Activated CD8-positive, alpha-beta memory T cell treated with anti-CD3 and anti-CD28 coated beads for 24 hours (primary cell): ENCODE results near the gene MYCN.
A peak's percentile ranks its signal among the peaks of the same experiment; 100 is the strongest.
"Not testable (repeated sequence)": the region's sequence is repeated elsewhere in the genome, so short reads cannot be mapped to it uniquely, and the experiment has no call there.

Source experiments
- DNase-seq: peaks from one replicate; pipeline ENCODE4 v3.0.0-alpha.2; 2020

The MYCN gene

DNA sequence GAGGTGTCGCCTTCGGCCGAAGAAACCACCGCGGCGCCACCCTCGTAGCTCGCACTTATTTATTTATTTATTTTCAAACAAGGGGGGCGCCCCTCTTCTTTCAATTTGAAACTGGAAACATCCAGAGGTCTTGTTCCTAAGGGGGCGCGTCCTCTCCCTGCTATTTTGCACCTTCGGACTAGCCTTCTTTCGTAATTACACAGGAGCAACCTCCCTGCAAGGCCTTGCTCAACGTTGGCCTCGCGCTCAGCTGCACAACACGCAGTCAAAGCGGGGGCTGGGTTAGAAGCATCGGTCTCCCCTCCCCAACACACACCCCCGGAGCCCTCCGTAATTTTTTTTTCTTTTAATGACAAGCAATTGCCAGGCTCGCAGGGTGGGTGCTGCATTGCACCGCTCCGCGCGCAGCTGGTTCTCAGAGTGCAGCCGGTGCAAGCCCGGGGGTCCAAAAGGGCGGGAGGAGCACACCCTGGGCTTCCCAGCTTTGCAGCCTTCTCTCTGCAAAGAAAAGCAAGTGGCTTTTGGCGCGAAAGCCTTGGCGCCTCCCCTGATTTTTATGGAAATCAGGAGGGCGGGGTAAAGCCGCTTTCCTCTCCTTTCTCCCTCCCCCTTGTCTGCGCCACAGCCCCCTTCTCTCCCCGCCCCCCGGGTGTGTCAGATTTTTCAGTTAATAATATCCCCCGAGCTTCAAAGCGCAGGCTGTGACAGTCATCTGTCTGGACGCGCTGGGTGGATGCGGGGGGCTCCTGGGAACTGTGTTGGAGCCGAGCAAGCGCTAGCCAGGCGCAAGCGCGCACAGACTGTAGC lies at the start of gene MYCN:
Gene MYCN (plus strand): TSS at position 697 of the 807 bp plus-strand sequence. CDS start 1,515 bp downstream, outside the sequence.
- DNase-seq, result peak; percentile 75

- no peak for DNase-seq
Observed at GRCh38 chr2:15890936-15891905, 49.1 kb upstream of the MYCN start.

- no peak for DNase-seq
Observed at GRCh38 chr2:15892151-15892880, 48.0 kb upstream of the MYCN start.

- DNase-seq, result no peak
Observed at GRCh38 chr2:15893085-15893484, 47.3 kb upstream of the MYCN start.

DNA sequence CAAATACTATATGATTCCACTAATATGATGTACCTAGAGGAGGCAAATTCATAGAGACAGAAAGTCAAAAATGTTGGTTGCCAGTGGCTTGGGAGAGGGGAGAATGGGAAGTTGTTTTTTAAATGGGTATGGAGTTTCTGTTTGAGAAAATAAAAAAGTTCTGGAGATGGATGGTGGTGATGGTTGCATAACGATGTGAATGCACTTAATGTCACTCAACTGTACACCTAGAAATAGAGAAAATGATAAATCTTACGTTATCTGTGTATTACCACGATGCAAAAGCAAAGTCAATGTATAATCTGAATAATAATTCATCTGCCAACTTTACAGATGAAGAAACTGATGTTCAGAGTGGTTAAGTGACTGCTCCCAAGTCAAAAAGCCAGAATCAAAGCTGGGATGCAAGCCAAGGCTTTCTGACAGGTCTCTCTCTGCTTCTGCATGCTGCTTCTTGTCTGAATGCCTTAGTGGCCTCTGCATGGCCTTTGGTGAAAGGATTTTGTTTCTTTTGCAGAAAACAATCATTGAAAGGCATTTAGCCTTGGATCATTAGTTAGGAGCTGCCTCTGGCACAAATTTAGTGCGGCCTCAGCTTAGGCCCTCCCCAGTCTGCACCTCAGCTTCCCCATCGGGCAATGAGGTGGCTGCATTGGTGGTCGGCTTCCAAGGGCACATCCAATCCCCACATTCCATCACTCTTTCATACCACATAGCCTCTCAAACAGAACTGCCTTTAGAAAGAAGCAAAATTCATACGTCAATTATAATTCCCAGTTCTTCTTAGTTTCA lies 46.5 kb upstream of the MYCN start:
- no peak for DNase-seq

GRCh38 chr2:15894481-15895144 lies 45.7 kb upstream of the MYCN start:
- DNase-seq, result no peak

DNA sequence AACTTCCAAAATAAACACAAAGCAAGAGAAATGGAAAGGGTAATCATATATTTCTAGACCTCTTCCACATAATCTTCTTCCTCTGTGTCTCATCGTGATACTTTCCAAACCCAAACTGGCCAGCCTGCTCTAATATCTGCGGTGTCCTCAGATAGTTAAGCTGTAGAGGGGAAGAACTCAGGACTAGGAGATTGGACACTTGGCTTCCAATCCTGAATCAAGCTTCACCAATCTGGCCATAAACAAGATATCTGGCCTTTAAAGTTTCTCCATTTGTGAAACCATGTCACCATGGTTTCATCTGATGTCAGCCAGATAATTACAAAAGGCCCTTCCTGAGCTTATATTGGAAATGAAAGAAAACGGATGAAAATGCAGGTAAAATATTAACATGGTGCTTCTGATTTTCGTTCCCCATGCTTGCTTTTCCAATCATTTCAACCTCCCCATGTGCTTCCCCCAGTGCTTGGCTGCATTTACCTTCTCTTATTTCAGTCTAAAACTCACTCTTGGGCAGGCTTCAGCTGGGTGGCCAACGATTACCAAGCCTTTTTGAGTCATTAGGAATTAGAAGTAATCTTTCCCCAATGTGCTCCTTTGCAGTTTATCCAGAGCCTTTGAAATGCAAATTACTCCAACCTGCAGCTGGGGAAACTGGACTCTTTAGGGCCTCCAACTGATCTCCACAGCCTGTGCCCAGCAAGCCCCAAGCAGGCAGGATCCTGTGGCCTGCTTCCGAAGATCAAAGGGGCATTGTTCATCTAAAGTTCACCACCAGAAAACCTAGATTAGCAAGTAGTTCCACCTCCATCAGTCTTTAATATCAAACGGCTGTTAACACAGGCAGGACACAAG lies 44.5 kb upstream of the MYCN start:
- no peak for DNase-seq

DNA sequence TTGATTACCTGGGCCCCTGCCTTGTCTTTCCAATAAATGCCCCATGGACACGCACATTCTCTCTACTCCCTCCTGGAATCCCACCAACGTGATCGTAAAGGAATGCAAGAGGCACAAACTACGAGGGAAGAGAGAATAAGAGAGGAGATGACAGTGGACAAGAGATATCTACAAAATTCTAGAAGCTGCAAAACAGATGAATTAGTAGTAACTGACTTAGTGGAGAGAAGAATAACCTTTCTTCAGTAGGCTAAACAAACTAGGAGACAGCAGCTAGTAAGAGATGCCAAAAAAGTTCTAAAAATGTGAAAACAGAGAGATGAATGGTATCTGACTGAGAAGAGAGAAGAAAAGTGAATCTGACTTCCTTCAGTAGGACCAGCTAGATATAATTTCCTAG lies 43.5 kb upstream of the MYCN start:
- no peak for DNase-seq

- DNase-seq, result no peak
Observed at GRCh38 chr2:15897431-15898098, 42.8 kb upstream of the MYCN start.

GRCh38 chr2:15899327-15899612 lies 41.1 kb upstream of the MYCN start:
- DNase-seq, result no peak

DNA sequence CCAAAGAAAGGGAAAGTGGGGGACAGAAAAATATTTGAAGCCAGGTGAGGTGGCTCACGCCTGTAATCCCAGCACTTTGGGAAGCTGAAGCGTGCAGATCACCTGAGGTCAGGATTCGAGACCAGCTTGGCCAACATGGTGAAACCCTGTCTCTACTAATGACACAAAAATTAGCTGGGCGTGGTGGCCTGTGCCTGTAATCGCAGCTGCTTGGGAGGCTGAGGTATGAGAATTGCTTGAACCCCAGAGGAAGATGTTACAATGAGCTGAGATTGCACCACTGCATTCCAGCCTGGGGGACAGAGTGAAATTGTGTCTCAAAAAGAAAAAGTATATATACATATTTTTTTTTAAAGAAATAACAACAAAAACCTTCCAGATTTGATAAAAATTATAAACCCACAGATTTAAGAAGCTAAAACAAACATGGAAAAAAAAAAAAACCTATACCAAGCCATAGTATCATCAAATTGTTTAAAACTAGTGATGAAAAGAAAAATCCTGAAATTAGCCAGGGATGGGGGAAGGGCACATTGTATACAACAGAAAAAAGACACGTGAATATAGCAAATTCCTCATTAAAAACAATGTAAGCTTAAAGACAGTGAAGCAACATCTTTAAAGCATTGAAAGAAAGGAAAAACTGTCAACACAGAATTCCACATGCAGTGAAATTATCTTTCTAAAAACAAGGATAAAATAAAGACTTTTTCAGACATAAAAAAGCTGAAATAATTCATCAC lies 40.4 kb upstream of the MYCN start:
- DNase-seq, result no peak

DNA sequence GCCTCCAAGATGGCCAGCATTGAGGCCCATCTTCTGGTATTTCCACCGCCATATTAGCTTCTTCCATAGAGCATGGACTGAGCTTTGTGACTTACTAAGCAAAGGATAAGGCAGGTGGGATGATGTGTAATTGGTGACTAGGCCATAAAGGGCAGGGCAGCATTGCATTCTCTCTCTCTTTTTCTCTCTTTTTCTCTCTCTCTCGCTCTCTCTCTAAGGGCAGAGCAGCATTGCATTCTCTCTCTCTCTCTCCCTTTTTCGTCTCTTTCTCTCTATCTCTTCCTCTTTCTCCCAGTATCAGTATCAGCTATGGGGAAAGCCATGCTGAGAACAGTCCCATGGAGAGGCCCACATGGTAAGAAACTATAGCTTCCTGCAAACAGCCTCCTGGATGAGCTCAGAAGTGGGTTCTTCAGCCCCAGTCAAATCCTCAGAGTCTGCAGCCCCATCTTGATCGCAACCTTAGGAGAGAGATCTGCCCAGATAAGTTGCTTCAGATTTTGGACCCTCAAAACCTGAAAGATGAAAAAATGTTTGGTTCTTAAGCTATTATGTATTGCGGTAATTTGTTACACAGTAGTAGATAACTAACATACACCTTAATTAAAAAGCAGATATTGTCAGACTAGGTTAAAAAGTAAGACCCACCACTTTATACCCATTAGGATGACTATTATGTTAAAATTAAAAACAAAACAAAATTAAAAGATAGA lies 39.1 kb upstream of the MYCN start:
- no peak for DNase-seq

DNA sequence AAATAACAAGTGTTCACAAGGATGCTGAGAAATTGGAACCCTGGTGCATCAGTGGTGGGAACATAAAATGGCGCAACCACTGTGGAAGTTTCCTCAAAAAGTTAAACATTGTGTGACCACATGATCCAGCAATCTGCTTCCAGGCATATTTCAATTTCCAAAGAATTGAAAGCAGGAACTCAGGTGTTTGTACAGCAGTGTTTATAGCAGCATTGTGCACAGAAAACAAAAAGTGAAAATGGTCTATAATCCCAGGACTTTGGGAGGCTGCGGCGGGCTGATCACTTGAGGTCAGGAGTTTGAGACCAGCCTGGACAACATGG lies 38.6 kb upstream of the MYCN start:
- DNase-seq, result no peak

- DNase-seq, result not testable (repeated sequence)
Observed at GRCh38 chr2:15903910-15904309, 36.4 kb upstream of the MYCN start.

GRCh38 chr2:15905267-15905645 lies 35.1 kb upstream of the MYCN start:
- no peak for DNase-seq

DNA sequence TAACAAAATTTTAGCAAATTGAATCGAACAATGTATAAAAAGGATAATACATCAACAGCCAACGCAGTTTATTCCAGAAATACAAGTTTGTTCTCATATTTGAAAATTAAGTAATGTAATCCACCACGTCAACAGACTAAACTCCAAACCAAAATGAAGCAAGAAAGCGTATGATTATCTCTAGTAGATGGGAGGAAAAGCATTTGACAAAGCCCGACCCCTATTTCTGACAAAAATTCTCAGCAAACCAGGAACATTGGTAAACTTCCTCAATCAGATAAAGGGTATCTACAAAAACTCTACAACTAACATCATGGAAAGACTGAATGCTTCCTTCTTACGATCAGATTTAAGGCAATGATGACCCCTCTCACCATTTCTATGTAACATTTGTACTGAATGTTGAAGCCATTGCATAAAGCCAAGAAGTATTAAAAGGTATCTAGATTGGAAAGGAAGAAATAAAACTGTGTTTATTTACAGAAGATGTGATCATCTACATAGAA lies 34.3 kb upstream of the MYCN start:
- no peak for DNase-seq

GRCh38 chr2:15906778-15907177 lies 33.6 kb upstream of the MYCN start:
- no peak for DNase-seq

GRCh38 chr2:15907461-15908324 lies 32.7 kb upstream of the MYCN start:
- no peak for DNase-seq
